HG03064 (cell line): ENCODE data around the gene ZBTB18.
"Not testable (repeated sequence)": the region's sequence is repeated elsewhere in the genome, so short reads cannot be mapped to it uniquely, and the experiment has no call there.

Experiments
- ATAC-seq: cut with Tn5 transposase; IDR thresholded peaks from one replicate; pipeline ENCODE4 v1.9.1; 2021; ENCODE audit warnings: low read depth; ENCODE audit not compliant: unreplicated experiment

ZBTB18 gene

GRCh38 chr1:244050835-244051444 is at the start of gene ZBTB18:
ZBTB18 (plus strand) TSS chr1:244051283; CDS start chr1:244051432, 149 bp downstream.
- ATAC-seq: no peak

GRCh38 chr1:244002721-244003120 is 48.4 kb upstream of the ZBTB18 start:
- no peak for ATAC-seq

GRCh38 chr1:244005455-244005854 is 45.6 kb upstream of the ZBTB18 start:
- ATAC-seq: no peak

- ATAC-seq: no peak
These were observed 44.6 kb upstream of the ZBTB18 start for GRCh38 chr1:244006381-244006901.

GRCh38 chr1:244006961-244007360 is 44.1 kb upstream of the ZBTB18 start:
- no peak for ATAC-seq

- ATAC-seq: no peak
These were observed 40.9 kb upstream of the ZBTB18 start for GRCh38 chr1:244010191-244010590.

- no peak for ATAC-seq
These were observed 40.4 kb upstream of the ZBTB18 start for GRCh38 chr1:244010703-244011123.

- no peak for ATAC-seq
These were observed 39.8 kb upstream of the ZBTB18 start for GRCh38 chr1:244011271-244011670.

GRCh38 chr1:244011786-244012185 is 39.3 kb upstream of the ZBTB18 start:
- no peak for ATAC-seq

- ATAC-seq: no peak
These were observed 38.9 kb upstream of the ZBTB18 start for GRCh38 chr1:244012202-244012601.

GRCh38 chr1:244013100-244013499 is 38.0 kb upstream of the ZBTB18 start:
- no peak for ATAC-seq

GRCh38 chr1:244014862-244015261 is 36.2 kb upstream of the ZBTB18 start:
- ATAC-seq: not testable (repeated sequence)

- ATAC-seq: no peak
These were observed 31.0 kb upstream of the ZBTB18 start for GRCh38 chr1:244019982-244020485.

GRCh38 chr1:244021427-244021826 is 29.7 kb upstream of the ZBTB18 start:
- ATAC-seq: no peak

- ATAC-seq: no peak
These were observed 28.8 kb upstream of the ZBTB18 start for GRCh38 chr1:244022311-244022710.

- ATAC-seq: no peak
These were observed 28.1 kb upstream of the ZBTB18 start for GRCh38 chr1:244022864-244023440.

GRCh38 chr1:244027491-244028145 is 23.5 kb upstream of the ZBTB18 start:
- no peak for ATAC-seq

- ATAC-seq: no peak
These were observed 22.4 kb upstream of the ZBTB18 start for GRCh38 chr1:244028701-244029100.

GRCh38 chr1:244029124-244029523 is 22.0 kb upstream of the ZBTB18 start:
- no peak for ATAC-seq

- no peak for ATAC-seq
These were observed 20.5 kb upstream of the ZBTB18 start for GRCh38 chr1:244030481-244031040.

GRCh38 chr1:244035358-244035757 is 15.7 kb upstream of the ZBTB18 start:
- no peak for ATAC-seq
